BLaER1 (cell line): ENCODE results near the gene ETV5.
A peak's percentile ranks its signal among the peaks of the same experiment; 100 is the strongest.

Experiments
- H3K27ac ChIP-seq: shearing (Covaris generic); formaldehyde crosslinking; 2 replicates; pipeline ENCODE4 v1.8.1; 2022
- H3K27me3 ChIP-seq: shearing (Covaris generic); formaldehyde crosslinking; 2 replicates; pipeline ENCODE4 v1.8.1; 2022
- H3K36me3 ChIP-seq: shearing (Covaris generic); formaldehyde crosslinking; 2 replicates; pipeline ENCODE4 v1.8.1; 2022
- H3K4me1 ChIP-seq: shearing (Covaris generic); formaldehyde crosslinking; 2 replicates; pipeline ENCODE4 v1.8.1; 2022
- H3K4me2 ChIP-seq: shearing (Covaris generic); formaldehyde crosslinking; 2 replicates; pipeline ENCODE4 v1.8.1; 2022
- H3K4me3 ChIP-seq: shearing (Covaris generic); formaldehyde crosslinking; 2 replicates; pipeline ENCODE4 v1.8.1; 2022
- H3K9ac ChIP-seq: shearing (Covaris generic); formaldehyde crosslinking; 2 replicates; pipeline ENCODE4 v1.8.1; 2022
- H3K9me3 ChIP-seq: shearing (Covaris generic); formaldehyde crosslinking; 2 replicates; pipeline ENCODE4 v1.8.1; 2022
- H4K20me1 ChIP-seq: shearing (Covaris generic); formaldehyde crosslinking; 2 replicates; pipeline ENCODE4 v1.8.1; 2022
- Cebpa-rat ChIP-seq: shearing (Covaris generic); IDR thresholded peaks from 2 replicates; pipeline ENCODE4 v1.8.1; 2022

The ETV5 gene

DNA sequence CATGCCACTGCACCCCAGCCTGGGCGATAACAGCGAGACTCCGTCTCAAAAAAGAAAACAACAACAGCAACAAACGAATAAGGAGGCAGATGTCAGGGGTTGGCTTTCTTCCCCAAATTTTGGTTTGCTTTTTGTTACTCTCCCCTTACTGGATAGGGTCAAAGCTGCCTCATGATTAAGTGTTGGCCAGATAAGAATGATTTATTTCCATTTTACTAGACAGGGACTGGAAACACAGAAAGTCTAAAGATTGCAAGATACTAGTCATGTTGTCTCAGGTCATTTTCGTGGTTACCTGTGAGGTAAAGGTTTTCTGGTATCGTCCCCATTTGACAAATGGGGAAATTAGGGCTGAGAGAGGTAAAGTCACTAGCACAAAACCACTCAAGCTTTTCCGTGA, 18.6 kb upstream of the ETV5 start:
- H3K9me3 ChIP-seq, result peaks cover 10% of the 10 kb centered on the region; the same call in 1 of the 2 replicates
- no peak overlapping the region for H3K4me3 ChIP-seq
- no peak for TF ChIP-seq Cebpa-rat
- H3K4me2 ChIP-seq, result peak overlapping the region; percentile 45
- H3K9ac ChIP-seq, result no peak overlapping the region
- no peaks in the 10 kb centered on the region for H4K20me1 ChIP-seq
- no peak overlapping the region for H3K27ac ChIP-seq
- no peaks in the 10 kb centered on the region for H3K27me3 ChIP-seq
- no peaks in the 10 kb centered on the region for H3K36me3 ChIP-seq
- peaks cover 51% of the 10 kb centered on the region for H3K4me1 ChIP-seq

DNA sequence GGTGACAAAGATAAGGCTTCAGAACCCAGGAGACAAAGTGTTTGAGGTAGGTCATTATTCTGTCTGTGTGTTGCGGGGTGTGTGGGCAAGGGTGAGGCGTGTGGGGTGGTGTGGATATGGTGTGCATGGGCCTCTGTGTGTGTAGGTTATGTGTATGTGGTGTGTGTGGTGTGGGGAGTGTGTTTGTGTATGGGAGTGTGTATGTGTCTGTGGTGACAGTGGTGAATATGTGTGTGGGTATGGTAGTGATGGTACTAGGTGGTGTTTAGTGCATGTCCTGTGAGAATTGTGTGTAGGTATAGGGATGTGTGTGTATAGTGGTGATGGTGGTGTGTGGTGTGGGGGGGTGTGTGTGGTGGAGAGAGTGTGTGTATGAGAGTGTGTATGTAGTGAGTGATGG, 16.2 kb upstream of the ETV5 start:
- no peak for TF ChIP-seq Cebpa-rat
- Histone ChIP-seq H3K4me3 (no peak overlapping the region), H3K36me3 (no peaks in the 10 kb centered on the region), H3K9me3 (peaks cover 6% of the 10 kb centered on the region; the same call in 1 of the 2 replicates), H3K4me1 (peaks cover 42% of the 10 kb centered on the region), H3K27me3 (no peaks in the 10 kb centered on the region), H4K20me1 (no peaks in the 10 kb centered on the region), H3K27ac (no peak overlapping the region), H3K4me2 (no peak overlapping the region), H3K9ac (no peak overlapping the region)

DNA sequence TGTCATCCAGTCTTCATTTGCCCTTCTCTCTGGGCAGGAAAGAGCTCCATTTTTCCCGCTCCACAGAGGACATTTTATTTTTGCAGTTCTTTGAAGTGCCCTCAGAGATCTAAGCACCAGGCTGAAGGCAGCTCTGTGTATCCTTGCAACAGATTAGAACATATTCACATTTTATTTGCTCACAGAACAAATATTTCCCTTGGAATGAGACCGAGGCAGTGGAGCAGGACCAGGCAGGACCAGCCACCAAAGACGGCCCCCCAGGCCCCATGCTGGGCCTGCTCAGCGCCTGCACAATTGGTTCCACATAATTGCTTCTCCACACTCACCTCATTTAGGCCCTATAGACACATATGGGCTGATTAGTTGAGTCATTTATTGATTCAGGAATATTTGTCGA, 15.7 kb upstream of the ETV5 start:
- H3K27ac ChIP-seq, result no peak overlapping the region
- H3K4me3 ChIP-seq, result no peak overlapping the region
- no peak for TF ChIP-seq Cebpa-rat
- no peaks in the 10 kb centered on the region for H3K36me3 ChIP-seq
- H3K4me2 ChIP-seq, result no peak overlapping the region
- H3K9ac ChIP-seq, result no peak overlapping the region
- H3K27me3 ChIP-seq, result no peaks in the 10 kb centered on the region
- no peaks in the 10 kb centered on the region for H4K20me1 ChIP-seq
- H3K9me3 ChIP-seq, result peaks cover under 1% of the 10 kb centered on the region; the same call in 1 of the 2 replicates
- peaks cover 44% of the 10 kb centered on the region for H3K4me1 ChIP-seq

DNA sequence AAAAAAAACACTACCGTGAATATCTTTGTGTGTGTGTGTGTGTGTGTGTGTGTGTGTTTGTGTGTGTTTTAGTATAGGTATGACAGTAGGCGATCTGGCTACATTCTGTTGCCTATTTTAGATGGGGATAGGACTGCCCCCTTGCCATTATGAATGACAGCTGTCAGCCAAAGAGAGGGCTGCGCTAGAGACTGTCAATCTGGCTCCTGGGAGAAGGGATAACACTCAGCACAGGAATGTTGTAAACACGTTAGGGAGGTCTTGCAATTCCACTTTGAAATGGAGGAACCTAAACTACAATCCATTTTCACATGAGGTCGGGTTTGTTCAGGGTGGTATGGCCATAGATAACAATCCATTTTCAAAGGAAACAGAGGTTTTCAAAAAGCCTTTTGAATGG, 14.1 kb upstream of the ETV5 start:
- no peak overlapping the region for H3K27ac ChIP-seq
- no peak overlapping the region for H3K4me3 ChIP-seq
- H4K20me1 ChIP-seq, result no peaks in the 10 kb centered on the region
- no peak overlapping the region for H3K9ac ChIP-seq
- H3K9me3 ChIP-seq, result no peaks in the 10 kb centered on the region
- H3K27me3 ChIP-seq, result no peaks in the 10 kb centered on the region
- no peak for TF ChIP-seq Cebpa-rat
- peaks cover 44% of the 10 kb centered on the region for H3K4me1 ChIP-seq
- H3K36me3 ChIP-seq, result no peaks in the 10 kb centered on the region
- no peak overlapping the region for H3K4me2 ChIP-seq

DNA sequence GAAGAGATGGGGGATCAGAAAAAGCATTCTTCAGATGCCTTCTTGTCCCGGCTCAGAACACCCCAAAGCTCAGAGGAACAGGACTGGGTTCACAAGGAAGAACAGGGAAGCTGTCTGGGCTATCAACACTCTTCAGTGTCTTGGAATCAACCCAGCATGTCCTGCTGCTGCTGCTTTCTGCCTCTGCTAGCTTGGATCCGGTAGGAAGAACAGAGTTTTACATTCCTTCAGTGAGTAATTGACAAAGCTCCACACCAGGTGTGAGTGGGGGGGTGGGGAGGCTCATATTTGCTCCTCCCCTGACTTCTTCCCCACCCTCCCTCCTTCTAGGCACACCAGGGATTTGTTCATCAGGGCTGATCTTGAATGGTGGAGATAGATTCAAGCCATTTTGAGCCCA, 13.1 kb upstream of the ETV5 start:
- H3K4me2 ChIP-seq, result peak overlapping the region; percentile 20
- H3K9ac ChIP-seq, result no peak overlapping the region
- no peaks in the 10 kb centered on the region for H3K27me3 ChIP-seq
- no peak for TF ChIP-seq Cebpa-rat
- no peaks in the 10 kb centered on the region for H4K20me1 ChIP-seq
- peaks cover 40% of the 10 kb centered on the region for H3K4me1 ChIP-seq
- no peak overlapping the region for H3K4me3 ChIP-seq
- H3K9me3 ChIP-seq, result no peaks in the 10 kb centered on the region
- no peak overlapping the region for H3K27ac ChIP-seq
- H3K36me3 ChIP-seq, result no peaks in the 10 kb centered on the region

DNA sequence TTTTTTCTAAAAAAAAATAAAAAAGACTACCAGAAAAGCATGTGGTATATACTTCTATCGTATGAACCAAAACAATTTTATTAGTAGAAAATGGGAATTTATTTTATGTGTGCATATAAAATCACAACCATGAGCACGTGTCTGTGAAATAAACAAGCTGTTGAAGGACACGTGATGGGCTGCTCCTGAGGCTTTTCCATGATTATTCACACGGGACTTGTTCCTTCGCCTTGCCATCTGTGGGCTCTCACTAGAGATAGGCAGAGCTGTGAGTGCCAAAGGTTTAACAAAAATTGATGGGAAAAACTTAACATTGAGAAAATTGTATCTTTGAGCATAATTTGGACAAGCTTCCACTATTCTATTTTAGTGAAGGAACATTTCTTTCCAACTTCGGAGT, 12.4 kb upstream of the ETV5 start:
- Histone ChIP-seq H3K4me1 (peaks cover 36% of the 10 kb centered on the region), H3K36me3 (no peaks in the 10 kb centered on the region), H3K9ac (no peak overlapping the region), H3K4me3 (no peak overlapping the region), H3K9me3 (no peaks in the 10 kb centered on the region), H3K27ac (no peak overlapping the region), H3K27me3 (no peaks in the 10 kb centered on the region), H4K20me1 (no peaks in the 10 kb centered on the region), H3K4me2 (no peak overlapping the region)
- TF ChIP-seq Cebpa-rat, result no peak

DNA sequence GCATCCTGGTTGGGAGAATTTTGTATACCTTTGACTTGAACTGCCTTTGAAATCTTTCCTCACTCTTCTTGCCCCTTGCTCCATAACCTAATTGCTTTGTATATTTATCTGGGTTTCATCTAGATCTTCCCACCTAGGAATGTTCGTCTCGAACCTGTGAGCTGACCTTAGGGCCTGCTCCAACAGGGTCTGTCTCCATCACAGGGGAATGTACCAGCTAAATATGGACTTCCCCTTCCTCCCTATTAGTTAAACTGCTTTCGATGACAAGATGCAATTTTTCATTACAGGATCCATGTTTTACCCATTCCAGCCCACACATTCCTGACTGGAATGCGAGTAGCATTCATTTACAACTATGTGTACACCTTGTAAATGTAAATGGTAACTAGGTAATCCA, 10.6 kb upstream of the ETV5 start:
- Histone ChIP-seq H3K9me3 (no peaks in the 10 kb centered on the region), H3K27ac (no peak overlapping the region), H3K4me1 (peaks cover 48% of the 10 kb centered on the region), H4K20me1 (no peaks in the 10 kb centered on the region), H3K4me2 (peak overlapping the region; percentile 29), H3K27me3 (no peaks in the 10 kb centered on the region), H3K4me3 (no peak overlapping the region), H3K36me3 (no peaks in the 10 kb centered on the region), H3K9ac (no peak overlapping the region)
- TF ChIP-seq Cebpa-rat, result no peak

DNA sequence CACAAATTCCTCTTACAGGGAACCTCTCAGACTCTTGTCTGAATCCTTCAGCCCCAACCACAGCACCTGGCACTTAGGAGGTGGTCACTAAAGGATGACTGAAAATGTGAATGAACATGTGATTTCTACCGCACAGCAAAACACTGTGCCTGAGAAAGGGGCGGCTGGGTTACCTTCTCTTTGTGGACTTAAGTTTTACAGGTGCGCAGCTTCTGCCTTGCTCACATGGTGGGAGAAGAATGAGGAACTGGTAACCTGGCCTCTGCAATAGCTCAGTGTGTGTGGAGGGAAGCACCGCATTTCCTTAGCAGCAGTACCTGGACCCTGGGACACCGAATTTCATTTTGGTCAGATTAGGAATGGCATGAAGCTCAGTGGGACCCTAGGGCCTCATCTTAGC, 9.8 kb upstream of the ETV5 start:
- no peak overlapping the region for H3K27ac ChIP-seq
- no peak overlapping the region for H3K4me3 ChIP-seq
- peak overlapping the region; percentile 11 for H3K4me2 ChIP-seq
- no peak overlapping the region for H3K9ac ChIP-seq
- H3K4me1 ChIP-seq, result peaks cover 56% of the 10 kb centered on the region
- TF ChIP-seq Cebpa-rat, result no peak
- no peaks in the 10 kb centered on the region for H4K20me1 ChIP-seq
- H3K27me3 ChIP-seq, result no peaks in the 10 kb centered on the region
- H3K9me3 ChIP-seq, result no peaks in the 10 kb centered on the region
- H3K36me3 ChIP-seq, result no peaks in the 10 kb centered on the region

DNA sequence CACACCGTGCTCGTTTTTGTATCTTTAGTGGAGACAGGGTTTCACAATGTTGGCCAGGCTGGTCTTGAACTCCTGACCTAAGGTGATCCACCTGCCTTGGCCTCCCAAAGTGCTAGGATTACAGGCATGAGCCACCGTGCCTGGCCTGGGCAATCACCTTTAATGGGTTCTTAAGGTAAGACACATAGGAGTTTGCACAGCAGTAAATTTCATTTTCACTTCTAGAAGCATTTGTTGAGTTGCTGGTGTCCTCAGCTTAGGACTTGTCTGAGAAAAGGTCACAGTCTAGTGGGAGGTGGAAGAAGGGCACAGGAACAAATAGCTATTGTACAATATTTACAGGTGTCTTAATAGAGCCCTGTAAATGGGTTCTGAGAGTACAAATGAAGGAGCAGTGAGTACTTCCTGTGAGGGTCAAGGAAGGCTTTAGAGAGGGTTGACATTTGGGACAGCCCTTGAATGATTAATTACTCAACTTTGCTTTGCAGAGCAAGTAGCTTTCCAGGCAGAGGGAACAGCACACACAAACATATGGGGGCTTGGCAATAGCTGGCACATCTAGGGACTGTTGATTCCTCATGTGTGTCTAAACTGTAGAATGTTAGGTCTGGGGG, 8.7 kb upstream of the ETV5 start:
- Histone ChIP-seq H3K9me3 (no peaks in the 10 kb centered on the region), H3K4me3 (no peak overlapping the region), H4K20me1 (no peaks in the 10 kb centered on the region), H3K4me2 (0 out of 2 replicates have a peak overlapping the region, but pooled peaks have one; percentile 11), H3K27ac (no peak overlapping the region), H3K9ac (no peak overlapping the region), H3K27me3 (no peaks in the 10 kb centered on the region), H3K36me3 (no peaks in the 10 kb centered on the region), H3K4me1 (peaks cover 66% of the 10 kb centered on the region)
- no peak for TF ChIP-seq Cebpa-rat

DNA sequence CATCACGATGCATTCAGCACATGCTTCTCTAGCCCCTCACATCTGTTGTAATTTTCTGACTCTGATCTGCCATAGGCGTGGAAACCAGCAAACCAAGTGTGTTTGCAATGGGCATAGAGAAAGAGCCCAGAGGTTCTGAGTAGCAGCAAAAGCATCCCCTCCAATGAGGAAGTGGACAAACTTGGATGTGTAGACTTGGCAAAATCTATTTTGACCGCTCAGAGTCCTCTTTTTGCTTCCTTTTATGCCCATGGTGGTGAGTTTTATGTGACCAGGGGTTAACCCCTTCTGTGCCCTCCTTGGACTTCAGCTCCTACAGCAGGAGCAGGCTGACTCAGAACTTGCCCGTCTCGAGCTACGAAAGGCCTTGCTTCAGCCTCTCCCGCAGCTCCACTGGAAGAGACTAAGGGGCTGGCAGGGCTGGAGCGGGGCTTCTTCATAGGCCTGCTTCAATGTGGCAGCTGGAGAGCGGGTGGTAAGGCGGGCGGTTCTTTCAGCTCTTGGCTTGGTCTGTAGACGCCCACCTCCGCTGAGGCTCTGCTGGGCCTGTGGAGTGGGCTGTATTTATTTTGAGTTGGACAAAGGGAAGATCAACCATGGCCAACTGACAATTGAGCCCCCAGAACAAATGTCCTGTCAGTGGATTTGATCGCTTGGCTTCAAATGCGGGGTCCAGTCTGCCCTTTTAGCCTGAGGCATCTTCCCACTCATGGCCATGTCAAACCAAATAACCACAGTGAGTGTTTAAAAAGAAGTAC, 6.5 kb upstream of the ETV5 start:
- Histone ChIP-seq H4K20me1 (no peaks in the 10 kb centered on the region), H3K4me1 (peaks cover 78% of the 10 kb centered on the region), H3K9ac (no peak overlapping the region), H3K36me3 (no peaks in the 10 kb centered on the region), H3K27ac (no peak overlapping the region), H3K4me2 (peak overlapping the region; percentile 10; the same call in 1 of the 2 replicates), H3K4me3 (no peak overlapping the region), H3K27me3 (no peaks in the 10 kb centered on the region), H3K9me3 (no peaks in the 10 kb centered on the region)
- TF ChIP-seq Cebpa-rat, result no peak
